GOT3 (cell line): ENCODE data around the gene RAMACL.
"Not testable (repeated sequence)": the region's sequence is repeated elsewhere in the genome, so short reads cannot be mapped to it uniquely, and the experiment has no call there.

ENCODE experiments used
- DNase-seq: peaks from one replicate; lab custom pipeline; 2025; ENCODE audit warnings: mixed read lengths; lab: John Stamatoyannopoulos, UW

Gene RAMACL

GRCh38 chr6:166595949-166596348, 9.5 kb upstream of the RAMACL start:
- DNase-seq: no peak

DNA sequence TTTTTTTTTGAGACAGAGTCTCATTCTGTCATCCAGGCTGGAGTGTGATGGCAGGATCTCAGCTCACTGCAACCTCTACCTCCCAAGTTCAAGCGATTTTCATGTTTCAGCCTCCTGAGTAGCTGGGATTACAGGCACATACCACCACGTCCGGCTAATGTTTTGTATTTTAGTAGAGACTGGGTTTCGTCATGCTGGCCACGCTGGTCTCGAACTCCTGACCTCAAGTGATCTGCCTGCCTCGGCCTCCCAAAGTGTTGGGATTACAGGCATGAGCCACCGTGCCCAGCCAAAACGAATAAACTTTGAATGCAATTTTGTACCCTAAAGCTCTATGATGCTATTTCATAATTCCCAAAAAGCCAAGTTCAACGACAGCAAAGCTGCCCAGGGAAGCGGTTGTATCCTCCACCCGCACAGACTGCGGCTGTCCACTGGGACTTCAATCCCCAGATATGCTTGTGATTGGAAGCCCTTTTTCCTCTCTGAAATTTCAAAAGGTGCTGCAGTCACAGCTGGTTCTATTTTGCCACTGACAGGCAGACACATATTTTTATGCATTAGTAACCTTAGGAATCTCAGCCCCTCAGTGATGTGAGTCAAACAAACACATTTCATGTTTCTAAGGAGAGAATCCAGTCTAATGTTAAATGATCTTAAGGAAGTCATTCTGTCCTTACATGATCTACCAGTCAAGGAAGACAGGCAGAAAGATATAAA, 8.7 kb upstream of the RAMACL start:
- no peak for DNase-seq

- no peak for DNase-seq
Observed at GRCh38 chr6:166592821-166593220, 6.3 kb upstream of the RAMACL start.

GRCh38 chr6:166591961-166592520, 5.6 kb upstream of the RAMACL start:
- DNase-seq: no peak

GRCh38 chr6:166591026-166591425, 4.5 kb upstream of the RAMACL start:
- no peak for DNase-seq

- DNase-seq: no peak
Observed at GRCh38 chr6:166589786-166590574, 3.5 kb upstream of the RAMACL start.

DNA sequence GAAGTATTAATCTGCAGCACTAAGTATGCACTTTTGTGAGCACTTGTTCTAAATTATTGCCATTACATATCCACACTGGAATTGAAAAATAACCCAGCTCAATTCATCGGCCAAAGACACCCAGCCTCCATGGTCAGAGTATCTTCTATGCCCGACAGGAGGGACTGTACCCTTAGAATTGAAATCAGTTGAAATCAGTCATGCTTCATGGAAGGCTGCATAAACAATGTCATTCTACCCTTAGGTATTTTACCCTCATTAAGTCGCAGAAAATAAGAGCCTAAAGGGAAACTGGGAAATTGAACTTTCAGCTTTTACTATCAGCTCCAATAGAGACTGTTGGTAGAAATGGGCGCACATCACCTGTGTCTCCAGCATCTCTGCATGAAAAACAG, 2.9 kb upstream of the RAMACL start:
- DNase-seq: no peak

DNA sequence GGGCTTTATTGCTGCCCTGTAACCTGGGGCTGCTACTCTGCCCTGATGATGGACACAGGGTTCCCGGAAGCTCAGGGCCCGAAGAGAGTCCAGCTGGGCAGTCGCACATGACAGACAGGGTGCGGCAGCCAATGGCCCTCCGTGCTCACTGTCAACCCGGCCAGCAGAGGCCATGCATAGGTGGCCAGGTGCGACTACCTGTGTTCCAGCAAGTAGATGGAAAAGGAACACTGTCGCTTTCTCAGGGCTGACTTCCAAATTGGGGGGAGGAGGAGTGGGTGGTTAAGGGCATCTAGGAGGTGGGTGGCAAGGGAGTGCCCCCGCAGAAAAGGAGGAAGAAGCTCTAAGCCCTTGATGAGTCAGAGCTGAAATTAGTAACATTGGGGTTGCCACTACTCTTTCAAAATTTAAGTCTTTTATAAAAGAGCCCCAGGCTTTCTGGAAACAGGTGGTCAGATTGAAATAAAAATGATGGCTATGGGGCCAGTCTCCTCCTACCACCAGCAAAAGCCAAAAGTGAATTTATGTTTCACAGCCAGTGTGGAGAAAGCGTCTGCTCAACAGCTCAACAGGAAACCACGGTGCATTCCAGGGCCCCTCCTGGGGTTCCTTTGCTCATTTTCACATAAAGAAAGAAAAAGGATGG, 2.3 kb upstream of the RAMACL start:
- DNase-seq: no peak

DNA sequence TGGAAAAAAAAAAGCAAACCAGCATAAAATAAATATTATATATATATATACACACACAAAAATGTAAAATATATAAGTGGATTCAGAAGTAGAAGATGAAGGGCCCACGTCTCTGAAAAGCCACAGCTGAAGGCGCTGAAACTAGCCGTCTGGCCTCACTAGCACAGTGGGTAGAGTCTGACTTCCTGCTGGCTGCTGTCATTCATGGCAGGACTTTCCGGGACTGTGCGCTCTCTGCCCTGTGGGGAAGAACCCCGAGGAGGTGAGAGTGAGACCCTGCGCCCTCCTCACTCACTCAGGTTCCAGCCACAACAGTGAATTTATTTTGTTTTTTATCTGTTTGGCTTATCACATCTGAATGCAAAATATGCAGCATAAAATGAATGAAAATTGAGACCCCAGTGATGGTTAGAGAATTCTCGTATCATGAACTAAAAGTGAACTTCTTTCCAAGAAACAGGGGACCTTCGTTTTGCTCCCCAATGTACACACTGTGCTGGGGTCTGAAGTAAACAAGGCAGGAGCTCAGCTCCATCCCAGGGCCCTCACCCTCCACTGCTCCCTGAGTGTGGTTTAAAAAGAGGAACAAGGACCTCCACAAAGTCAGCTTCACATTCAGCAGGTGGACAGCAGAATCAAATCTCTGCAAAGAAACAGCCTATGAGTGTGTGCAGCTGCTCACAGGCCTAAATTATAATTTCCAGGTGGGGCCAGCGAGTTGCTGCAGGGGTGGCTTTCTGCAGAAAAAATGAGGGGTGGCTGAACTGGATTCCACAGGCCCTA, 1.3 kb upstream of the RAMACL start:
- DNase-seq: no peak

GRCh38 chr6:166584853-166585429, 1.5 kb downstream of the RAMACL start:
- no peak for DNase-seq

DNA sequence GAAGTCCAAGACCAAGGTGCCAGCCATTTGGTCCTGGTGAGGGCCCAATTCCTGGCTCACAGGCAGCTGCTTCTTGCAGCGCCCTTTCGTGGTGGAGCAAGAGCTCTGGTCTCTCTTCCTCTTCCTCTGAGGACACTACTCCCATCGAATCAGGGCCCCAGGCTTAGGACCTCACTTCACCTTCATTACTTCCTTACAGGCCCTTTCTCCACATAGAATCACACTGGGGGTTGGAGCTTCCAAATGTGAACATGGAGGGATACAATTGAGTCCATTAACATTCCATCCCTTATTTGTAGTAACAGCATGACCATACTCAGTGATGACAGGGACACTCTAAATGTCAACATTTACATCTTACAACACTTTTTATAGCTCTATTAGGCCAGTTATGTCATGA, 2.3 kb downstream of the RAMACL start:
- DNase-seq: no peak

GRCh38 chr6:166583230-166583965, 3.1 kb downstream of the RAMACL start:
- no peak for DNase-seq

DNA sequence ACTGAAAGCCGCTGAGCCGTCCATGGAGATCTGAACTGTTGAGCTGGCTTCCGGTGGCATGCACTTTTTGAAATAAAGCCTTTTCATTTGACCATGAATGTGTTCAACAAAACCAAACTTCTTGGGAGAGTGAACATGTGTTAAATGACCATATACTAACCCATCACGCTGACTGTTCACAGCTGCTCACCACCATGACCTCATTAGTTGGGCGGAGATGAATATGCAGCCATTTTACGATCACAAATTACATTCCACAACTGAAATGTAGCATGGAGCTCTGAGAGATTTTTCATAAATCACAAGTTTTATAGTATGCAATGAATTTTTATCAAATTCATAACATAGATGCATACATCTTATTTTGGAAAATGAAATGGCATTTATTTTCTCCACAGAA, 4.2 kb downstream of the RAMACL start:
- no peak for DNase-seq

DNA sequence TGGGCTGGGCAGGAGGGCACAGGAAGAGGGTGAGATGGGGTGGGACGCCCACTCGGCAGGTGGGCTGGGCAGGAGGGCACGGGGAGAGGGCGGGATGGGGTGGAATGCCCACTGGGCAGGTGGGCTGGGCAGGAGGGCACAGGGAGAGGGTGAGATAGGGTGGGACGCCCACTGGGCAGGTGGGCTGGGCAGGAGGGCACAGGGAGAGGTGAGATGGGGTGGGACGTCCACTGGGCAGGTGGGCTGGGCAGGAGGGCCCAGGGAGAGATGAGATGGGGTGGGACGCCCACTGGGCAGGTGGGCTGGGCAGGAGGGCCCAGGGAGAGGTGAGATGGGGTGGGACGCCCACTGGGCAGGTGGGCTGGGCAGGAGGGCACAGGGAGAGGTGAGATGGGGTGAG, 4.7 kb downstream of the RAMACL start:
- DNase-seq: not testable (repeated sequence)

DNA sequence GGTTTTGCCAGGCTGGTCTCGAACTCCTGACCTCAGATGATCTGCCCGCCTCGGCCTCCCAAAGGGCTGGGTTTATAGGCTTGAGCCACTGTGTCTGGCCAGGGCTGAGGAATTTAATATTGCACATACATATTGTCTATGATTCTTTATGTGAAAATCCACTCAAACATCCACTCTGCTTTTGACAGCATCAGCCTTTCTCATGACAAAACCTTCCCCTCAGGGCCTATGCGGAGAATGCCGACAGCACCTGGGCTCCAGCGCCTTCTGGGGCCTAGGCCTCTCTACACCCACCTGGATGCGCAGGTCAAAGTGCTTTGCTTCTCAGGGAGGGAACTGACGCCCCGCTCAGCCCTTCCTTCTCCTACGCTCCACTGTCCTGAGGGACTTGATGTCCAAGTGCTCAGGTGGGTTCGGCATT, 5.4 kb downstream of the RAMACL start:
- DNase-seq: no peak

GRCh38 chr6:166580076-166581050, 6.1 kb downstream of the RAMACL start:
- no peak for DNase-seq

DNA sequence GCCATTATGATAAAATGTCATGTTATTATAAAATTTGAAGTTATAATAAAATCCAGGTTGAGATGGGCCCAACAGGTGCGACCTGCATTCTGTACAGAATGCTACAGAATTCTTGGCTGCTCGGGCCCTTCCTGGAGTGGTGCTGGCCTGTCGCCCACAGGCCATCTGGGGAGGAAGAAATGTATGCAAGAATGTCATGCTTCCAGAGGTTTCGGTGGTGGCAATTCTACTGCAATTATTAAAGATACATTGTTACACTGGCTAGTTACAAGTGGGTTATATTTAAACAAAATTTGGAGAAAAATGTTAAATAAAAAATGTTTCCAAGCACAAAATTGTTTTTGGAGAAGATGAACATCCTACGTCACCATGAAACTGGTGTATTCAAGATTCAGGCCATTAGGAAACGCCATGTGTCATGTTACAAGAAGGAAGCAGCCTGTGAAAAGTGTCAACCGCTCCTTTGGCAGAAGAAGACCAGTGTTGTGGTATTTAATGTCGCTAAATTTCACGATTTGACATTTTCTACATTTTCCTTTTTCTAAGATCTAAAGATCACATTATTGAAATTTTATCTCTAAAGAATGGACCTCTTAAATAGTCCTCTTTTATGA, 7.1 kb downstream of the RAMACL start:
- DNase-seq: no peak

DNA sequence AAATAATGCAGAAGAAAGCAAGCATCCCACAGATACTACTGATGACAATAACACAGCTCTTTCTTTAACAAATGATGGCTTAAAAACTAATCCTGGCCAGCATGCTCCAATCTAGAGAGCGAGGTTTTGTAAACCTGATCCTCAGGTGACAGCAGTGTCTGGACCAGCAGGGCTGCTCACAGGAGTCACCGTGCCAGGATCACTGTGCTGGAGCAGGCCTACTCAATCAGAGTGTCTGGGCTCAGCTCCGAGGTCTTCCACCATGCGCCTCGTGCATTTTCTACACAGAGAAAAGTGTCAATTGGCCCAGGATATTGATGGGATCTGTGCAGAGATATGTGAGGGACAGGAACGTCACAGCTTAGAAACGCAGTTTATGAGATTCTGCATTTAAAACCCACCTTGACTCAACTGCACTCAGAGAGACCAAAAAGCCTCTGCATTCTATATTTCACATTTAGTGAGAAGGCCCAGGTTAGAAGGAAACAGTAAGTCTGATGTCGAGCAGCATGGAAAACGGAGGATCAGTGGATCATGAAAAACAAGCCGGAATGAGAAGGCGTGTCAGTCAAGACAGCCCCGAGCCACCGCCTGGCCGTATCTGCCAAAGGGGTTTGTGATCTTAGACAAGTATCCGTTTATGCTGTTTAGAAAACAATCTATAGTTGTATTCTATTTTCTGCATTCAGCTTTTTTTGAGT, 7.8 kb downstream of the RAMACL start:
- no peak for DNase-seq

- DNase-seq: no peak
Observed at GRCh38 chr6:166575205-166575604, 11.3 kb downstream of the RAMACL start.
